ENCODE measurements around the gene PNMT.
A peak's percentile ranks its signal among the peaks of the same experiment; 100 is the strongest.

The PNMT gene

GRCh38 chr17:39653662-39654331 lies 14.5 kb upstream of the PNMT start:
- DNase-seq (ENCODE audit: low spot score): peak; percentile 50

- DNase-seq (ENCODE audit: low spot score): no peak
Observed at GRCh38 chr17:39655105-39655504, 13.1 kb upstream of the PNMT start.

- no peak for DNase-seq (ENCODE audit: low spot score)
Observed at GRCh38 chr17:39658346-39658745, 9.9 kb upstream of the PNMT start.

- DNase-seq (ENCODE audit: low spot score): no peak
Observed at GRCh38 chr17:39658760-39659159, 9.5 kb upstream of the PNMT start.

- DNase-seq (ENCODE audit: low spot score): no peak
Observed at GRCh38 chr17:39659279-39660010, 8.8 kb upstream of the PNMT start.

GRCh38 chr17:39660011-39660360 lies 8.3 kb upstream of the PNMT start:
- no peak for DNase-seq (ENCODE audit: low spot score)

- DNase-seq (ENCODE audit: low spot score): no peak
Observed at GRCh38 chr17:39660397-39661385, 7.6 kb upstream of the PNMT start.

GRCh38 chr17:39661744-39662541 lies 6.3 kb upstream of the PNMT start:
- no peak for DNase-seq (ENCODE audit: low spot score)

- DNase-seq (ENCODE audit: low spot score): no peak
Observed at GRCh38 chr17:39662551-39663339, 5.5 kb upstream of the PNMT start.

- no peak for DNase-seq (ENCODE audit: low spot score)
Observed at GRCh38 chr17:39663340-39663687, 4.9 kb upstream of the PNMT start.

GRCh38 chr17:39663688-39664580 lies 4.3 kb upstream of the PNMT start:
- no peak for DNase-seq (ENCODE audit: low spot score)

- DNase-seq (ENCODE audit: low spot score): no peak
Observed at GRCh38 chr17:39664581-39665561, 3.4 kb upstream of the PNMT start, which contains the start of gene TCAP. TCAP (plus strand) TSS chr17:39665349; CDS start chr17:39665360, 11 bp downstream.

GRCh38 chr17:39665642-39666224 lies 2.5 kb upstream of the PNMT start:
- DNase-seq (ENCODE audit: low spot score): no peak

GRCh38 chr17:39666231-39666600 lies 2.0 kb upstream of the PNMT start:
- no peak for DNase-seq (ENCODE audit: low spot score)

- peak; percentile 23 for DNase-seq (ENCODE audit: low spot score)
Observed at GRCh38 chr17:39666601-39667261, 1.5 kb upstream of the PNMT start.

GRCh38 chr17:39667262-39667944 lies 850 bp upstream of the PNMT start:
- no peak for DNase-seq (ENCODE audit: low spot score)
